ENCODE measurements around the gene PHEX.

The PHEX gene

GRCh38 chrX:22056235-22056634, 24.1 kb downstream of the PHEX start:
- Histone ChIP-seq H3K36me3 (ENCODE audit: low read length) (no peaks in the 10 kb centered on the region), H3F3A (ENCODE audit: insufficient read depth) (no peaks in the 10 kb centered on the region), H4K20me1 (ENCODE audit: low read depth, low read length) (no peaks in the 10 kb centered on the region), H3K79me2 (ENCODE audit: insufficient read depth, low read length) (no peaks in the 10 kb centered on the region), H3K9ac (ENCODE audit: low read length) (no peak overlapping the region), H2AFZ (ENCODE audit: low read depth, low read length, severe bottlenecking) (no peak overlapping the region), H3K4me2 (ENCODE audit: low read depth, low read length, poor library complexity, severe bottlenecking) (no peak overlapping the region), H3K4me3 (ENCODE audit: insufficient read depth, low read length, poor library complexity, severe bottlenecking) (no peak overlapping the region), H3K9me3 (ENCODE audit: insufficient read depth, low read length) (no peaks in the 10 kb centered on the region), H3K27me3 (ENCODE audit: low read length) (no peaks in the 10 kb centered on the region), H3K27ac (ENCODE audit: low read depth, low read length) (no peak overlapping the region), H3K9me2 (replicated peaks; ENCODE audit: insufficient read depth, low read length) (no peaks in the 10 kb centered on the region)
- no peak for TF ChIP-seq EZH2phosphoT487 (conservative IDR thresholded peaks at IDR 0.05; ENCODE audit: low read length)
- no peak for TF ChIP-seq CTCF (IDR thresholded peaks at IDR 0.05; ENCODE audit: insufficient read depth, low read length, poor library complexity, severe bottlenecking)

GRCh38 chrX:22057667-22058066, 25.5 kb downstream of the PHEX start:
- H3K27ac ChIP-seq (ENCODE audit: low read depth, low read length): no peak overlapping the region

GRCh38 chrX:22059775-22060174, 27.6 kb downstream of the PHEX start:
- Histone ChIP-seq H3F3A (ENCODE audit: insufficient read depth) (no peaks in the 10 kb centered on the region), H4K20me1 (ENCODE audit: low read depth, low read length) (no peaks in the 10 kb centered on the region), H3K4me2 (ENCODE audit: low read depth, low read length, poor library complexity, severe bottlenecking) (no peak overlapping the region), H3K79me2 (ENCODE audit: insufficient read depth, low read length) (no peaks in the 10 kb centered on the region), H2AFZ (ENCODE audit: low read depth, low read length, severe bottlenecking) (no peak overlapping the region), H3K36me3 (ENCODE audit: low read length) (no peaks in the 10 kb centered on the region), H3K9me3 (ENCODE audit: insufficient read depth, low read length) (no peaks in the 10 kb centered on the region), H3K27me3 (ENCODE audit: low read length) (no peaks in the 10 kb centered on the region), H3K9me2 (replicated peaks; ENCODE audit: insufficient read depth, low read length) (no peaks in the 10 kb centered on the region), H3K9ac (ENCODE audit: low read length) (no peak overlapping the region), H3K27ac (ENCODE audit: low read depth, low read length) (no peak overlapping the region), H3K4me3 (ENCODE audit: insufficient read depth, low read length, poor library complexity, severe bottlenecking) (no peak overlapping the region)
- TF ChIP-seq CTCF (IDR thresholded peaks at IDR 0.05; ENCODE audit: insufficient read depth, low read length, poor library complexity, severe bottlenecking): no peak
- no peak for TF ChIP-seq EZH2phosphoT487 (conservative IDR thresholded peaks at IDR 0.05; ENCODE audit: low read length)

More at GRCh38 chrX:22057667-22058066, 25.5 kb downstream of the PHEX start:
- no peak overlapping the region for H3K4me2 ChIP-seq (ENCODE audit: low read depth, low read length, poor library complexity, severe bottlenecking)
- H3K27me3 ChIP-seq (ENCODE audit: low read length): no peaks in the 10 kb centered on the region
- no peaks in the 10 kb centered on the region for H3K9me3 ChIP-seq (ENCODE audit: insufficient read depth, low read length)
- no peaks in the 10 kb centered on the region for H4K20me1 ChIP-seq (ENCODE audit: low read depth, low read length)
- H3K79me2 ChIP-seq (ENCODE audit: insufficient read depth, low read length): no peaks in the 10 kb centered on the region
- H3K36me3 ChIP-seq (ENCODE audit: low read length): no peaks in the 10 kb centered on the region
- TF ChIP-seq EZH2phosphoT487 (conservative IDR thresholded peaks at IDR 0.05; ENCODE audit: low read length): no peak
- no peak for TF ChIP-seq CTCF (IDR thresholded peaks at IDR 0.05; ENCODE audit: insufficient read depth, low read length, poor library complexity, severe bottlenecking)
- no peaks in the 10 kb centered on the region for H3K9me2 ChIP-seq (replicated peaks; ENCODE audit: insufficient read depth, low read length)
- H3K9ac ChIP-seq (ENCODE audit: low read length): no peak overlapping the region
- H3K4me3 ChIP-seq (ENCODE audit: insufficient read depth, low read length, poor library complexity, severe bottlenecking): no peak overlapping the region
- no peaks in the 10 kb centered on the region for H3F3A ChIP-seq (ENCODE audit: insufficient read depth)
- H2AFZ ChIP-seq (ENCODE audit: low read depth, low read length, severe bottlenecking): no peak overlapping the region
